Amniotic stem cell (primary cell): ENCODE results near the gene GARS1.

Source experiments
- DNase-seq: peaks from one replicate; lab custom pipeline; 2025; lab: John Stamatoyannopoulos, UW

The GARS1 gene

DNA sequence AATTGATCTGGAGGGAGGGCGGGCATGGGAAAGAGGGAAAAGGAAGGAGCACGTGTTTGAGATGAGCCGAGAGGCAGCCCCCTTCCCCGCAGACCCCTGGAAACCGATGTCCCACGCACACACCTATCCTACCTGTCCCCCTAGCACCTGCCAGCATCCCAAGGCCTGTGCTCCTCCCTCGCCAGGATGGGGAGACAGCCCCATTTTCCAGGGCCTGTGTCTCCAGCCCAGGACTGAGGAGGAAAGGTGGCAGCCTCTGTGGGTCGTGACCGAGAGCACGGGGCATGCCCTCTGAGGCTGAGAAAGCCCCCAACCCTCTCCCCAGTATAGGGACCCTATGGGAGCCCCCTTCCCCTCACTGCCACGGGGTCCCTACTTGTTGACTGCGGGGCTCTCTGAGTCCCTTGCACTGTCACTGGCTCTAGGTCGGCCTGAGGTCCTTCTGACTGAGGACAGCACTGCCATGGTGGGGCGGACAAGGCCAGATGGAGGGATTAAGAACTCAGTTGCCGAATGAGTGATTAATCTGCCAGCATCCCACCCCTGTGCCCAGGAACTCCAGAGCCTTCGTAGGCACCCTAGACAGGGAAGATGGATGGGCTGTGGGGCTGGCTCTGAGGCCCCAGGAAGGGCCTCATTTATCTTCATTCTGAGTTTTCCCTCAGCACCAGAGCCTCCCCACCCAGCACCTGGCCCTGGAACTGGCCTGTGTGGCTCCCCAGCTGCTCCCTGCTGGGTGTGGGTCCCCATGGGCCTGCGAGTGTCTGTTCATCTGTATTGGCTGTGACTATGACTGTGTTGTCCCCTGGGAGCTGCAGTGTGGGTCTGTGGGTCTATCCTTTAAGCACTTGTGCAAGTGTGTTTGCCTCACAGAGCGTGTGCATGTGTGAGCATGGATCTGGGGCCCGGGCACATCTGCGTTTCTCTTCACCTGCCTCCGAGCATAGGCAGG lies 61.6 kb downstream of the GARS1 start:
- DNase-seq: no peak

DNA sequence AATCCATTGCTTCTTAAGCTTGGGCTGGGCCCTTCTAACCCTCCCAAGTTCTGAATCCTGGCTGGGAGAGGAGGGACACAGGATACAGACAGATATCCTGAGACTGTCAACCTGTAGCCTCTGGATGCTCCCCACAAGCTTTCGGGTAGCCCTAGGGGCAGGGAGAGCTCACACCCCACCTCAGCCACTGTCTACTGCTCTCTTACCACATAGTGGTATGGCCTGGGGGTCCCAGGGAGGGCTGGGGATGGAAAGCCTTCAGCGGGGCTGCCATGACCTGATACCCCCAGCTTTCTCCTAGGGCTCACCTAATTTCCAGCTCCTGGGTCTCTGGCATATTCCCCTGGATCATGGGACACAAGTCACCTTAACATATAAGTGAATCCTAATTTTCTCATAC lies 62.5 kb downstream of the GARS1 start:
- DNase-seq: no peak

DNA sequence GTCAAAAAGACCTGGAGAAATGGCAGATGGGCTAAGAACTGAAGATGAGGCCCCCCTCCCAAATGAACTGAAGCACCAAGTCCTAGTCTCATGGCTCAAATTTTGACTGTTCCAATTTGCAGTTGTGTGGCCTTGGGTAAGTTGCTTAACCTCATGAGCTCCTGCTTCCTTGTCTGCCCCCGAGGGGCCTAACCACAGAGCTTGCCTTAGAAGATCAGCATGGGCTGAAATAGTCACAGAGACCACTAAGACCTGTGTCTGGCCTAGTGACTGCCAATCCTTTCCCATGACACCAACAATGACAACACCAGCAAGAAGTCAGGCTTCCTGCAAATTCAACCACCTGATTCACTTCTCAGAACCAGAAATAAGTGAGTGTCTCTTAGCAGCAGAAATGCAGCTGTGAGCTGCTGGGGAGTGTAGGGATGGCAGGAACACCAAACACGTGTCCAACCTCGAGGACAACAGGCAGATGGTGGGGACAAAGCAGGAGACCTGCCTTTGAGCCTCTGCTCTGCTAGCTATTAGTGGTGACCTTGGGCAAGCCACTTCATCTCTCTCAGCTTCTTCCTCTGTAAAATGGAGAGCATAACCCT lies 63.9 kb downstream of the GARS1 start:
- no peak for DNase-seq

DNA sequence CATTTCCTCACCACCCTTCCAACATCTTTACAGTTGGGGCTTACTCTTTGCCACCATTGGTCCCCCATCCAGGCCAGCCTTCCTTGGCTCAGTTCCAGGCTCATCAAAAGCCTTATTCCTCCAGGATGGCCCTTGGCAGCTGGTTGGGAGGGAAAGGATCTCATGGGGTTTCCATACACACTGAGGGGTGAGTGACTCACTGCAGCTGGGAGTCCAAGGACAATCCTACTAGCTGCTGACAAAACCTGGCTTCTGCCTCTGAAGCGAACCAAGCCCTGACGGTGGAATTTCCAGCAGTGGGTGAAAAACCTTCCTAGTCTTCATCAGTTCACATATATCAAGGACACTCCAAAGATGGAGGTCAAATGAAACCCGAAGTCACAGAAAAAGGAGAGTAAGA lies 64.6 kb downstream of the GARS1 start:
- no peak for DNase-seq

DNA sequence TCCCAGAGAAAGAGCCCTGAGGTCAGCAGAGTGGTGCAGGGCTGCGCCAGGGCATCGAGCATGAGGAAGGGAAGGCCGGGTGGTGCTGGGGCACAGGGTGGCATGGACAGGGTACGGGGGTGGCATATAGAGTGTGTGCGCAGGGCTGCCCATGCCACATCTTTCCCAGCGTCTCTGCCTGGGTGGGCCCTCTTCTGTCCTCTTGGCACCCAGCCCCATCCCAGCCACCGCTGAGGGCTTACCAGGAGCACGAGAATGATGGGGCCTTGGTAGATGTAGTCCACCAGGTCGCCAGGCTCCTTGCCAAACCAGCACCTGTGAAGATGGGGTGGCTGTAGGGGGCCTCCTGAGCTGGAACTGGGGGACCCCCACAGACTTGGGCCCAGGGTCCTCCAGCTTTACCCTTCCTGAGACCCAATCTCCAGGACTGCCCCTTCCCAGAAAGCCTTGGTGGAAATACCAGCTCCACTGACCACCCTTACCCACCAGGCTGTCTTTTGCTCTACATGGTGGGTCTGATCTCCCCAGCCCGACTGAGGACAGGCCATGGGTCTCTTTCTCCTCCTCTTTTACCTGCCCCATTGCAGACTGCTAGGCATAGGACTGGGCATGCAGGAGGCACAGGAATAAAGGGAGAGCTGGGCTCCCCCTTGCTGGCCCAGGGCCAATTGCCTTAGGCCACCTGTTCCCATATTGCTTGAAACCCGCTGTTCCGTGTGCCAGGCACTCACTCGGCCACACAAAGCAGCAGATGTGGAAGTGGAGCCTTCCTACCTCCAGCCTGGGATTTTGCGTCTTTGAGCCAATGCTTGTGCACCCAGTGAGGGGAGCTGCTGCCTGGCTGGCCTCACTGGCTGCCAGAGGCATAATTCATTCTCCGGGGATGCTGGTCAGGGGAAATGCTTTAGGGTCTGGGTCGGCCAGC lies 65.9 kb downstream of the GARS1 start:
- DNase-seq: no peak

DNA sequence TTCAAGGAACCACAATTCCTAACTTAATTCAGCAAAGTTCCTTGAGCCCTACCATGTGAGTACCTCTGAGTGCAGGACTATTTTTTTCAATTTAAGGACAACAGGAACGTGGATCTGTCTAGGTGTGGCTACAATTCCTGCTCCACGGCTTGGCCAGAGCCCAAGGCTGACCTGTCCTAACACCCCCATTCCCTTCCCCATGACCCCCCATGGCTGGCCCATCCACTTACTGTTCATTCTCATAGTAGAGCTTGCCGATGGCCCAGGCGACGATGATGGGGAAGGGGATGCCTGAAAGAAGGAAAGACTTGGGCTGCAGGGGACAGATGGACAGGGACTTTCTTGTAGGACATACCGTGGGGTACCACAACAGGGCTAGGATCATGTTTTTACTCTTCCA lies 67.2 kb downstream of the GARS1 start:
- DNase-seq: no peak

DNA sequence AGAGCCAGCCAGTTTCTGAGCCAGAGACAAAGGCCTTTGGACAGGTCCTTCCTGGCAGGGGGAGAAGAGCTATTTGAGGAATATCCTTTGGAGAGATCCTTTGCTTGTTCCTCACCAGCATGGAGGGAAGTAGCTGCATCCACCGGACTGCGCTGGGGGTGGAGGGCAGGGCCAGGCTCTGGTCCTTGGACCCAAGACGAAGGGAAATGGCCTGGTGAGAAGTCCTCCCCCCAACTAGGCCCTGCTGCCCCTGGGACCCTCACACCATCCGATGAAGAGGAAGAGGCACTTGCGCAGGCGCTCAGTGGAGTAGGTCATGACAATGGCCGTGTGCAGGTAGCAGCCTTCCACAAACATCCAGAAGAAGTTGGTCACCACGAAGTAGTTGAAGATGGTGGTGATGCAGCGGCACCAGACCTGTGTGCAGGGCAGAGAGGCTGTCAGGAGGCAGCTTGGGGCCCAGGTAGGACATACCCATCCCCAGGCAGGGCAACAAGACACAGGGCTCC lies 67.8 kb downstream of the GARS1 start:
- no peak for DNase-seq

DNA sequence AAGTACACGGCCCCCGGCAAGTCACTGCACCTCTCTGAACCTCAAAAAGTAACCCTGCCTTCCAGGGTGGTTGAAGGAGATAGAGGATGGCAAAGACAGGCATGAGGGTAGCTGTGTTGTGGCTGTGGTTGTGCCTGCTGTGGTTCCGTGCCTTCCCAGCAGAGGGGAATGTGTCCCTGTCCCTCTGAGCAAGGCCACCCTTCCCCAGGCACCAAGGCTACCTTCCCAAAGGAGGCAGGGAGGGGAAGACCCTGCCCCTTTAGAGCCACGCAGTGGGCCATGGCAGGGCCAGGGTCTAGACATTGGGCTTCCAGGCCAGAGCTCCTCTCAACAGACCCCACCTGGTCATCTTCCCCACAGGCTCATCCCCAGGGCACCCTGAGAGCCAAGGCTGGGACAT lies 68.7 kb downstream of the GARS1 start:
- DNase-seq: no peak

DNA sequence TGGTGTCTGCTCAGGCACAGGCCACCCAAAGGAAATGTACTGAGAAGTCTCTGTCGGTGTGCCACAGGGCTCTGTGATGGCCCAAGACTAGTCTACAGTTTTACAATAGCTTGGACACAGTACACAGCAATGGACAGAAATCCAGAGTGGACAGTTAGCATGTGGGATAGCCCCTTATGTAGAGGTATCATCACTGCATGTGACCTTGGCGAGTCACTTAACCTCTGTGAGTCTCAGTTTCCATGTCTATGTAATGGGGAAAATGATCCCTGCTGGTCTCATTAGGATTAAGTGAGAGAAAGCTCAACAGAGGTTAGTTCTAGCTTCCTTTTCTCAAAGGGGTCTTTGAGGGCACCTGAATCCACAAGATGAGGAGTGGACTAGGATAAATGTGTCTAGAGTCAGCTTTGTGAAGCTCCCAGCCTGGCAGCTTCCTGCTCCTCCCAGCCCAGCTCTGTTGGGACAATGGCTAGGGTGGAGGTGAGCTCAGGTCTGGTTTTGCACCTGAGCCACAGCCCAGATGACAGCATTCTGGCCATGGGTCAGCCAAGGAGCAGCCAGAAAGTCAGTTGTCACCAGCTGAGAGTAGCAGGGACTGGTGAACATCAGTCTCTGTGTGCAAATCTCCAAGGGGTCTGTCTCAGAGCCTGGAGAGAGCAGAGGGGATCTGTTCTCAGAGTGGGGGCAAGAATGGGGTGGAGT lies 69.7 kb downstream of the GARS1 start:
- DNase-seq: no peak

DNA sequence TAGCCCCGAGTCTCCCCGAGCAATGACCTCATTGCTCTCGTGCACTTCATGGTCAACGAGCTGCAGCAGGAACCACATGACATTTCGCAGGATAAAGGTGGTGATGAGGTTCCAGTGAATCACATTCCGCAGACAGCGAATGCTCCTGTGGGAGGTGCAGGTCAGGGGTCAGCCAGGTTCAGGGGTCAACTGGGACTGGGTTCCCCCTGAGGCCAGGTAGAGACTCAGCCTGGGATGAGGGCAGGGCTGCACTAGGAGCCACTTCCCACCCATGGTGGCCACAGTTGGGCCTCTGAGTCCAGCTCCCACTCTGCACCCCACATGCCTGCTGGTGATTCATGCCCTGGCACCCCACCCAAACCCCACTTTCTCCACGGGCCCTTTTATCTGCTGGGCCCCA lies 70.4 kb downstream of the GARS1 start:
- DNase-seq: no peak

DNA sequence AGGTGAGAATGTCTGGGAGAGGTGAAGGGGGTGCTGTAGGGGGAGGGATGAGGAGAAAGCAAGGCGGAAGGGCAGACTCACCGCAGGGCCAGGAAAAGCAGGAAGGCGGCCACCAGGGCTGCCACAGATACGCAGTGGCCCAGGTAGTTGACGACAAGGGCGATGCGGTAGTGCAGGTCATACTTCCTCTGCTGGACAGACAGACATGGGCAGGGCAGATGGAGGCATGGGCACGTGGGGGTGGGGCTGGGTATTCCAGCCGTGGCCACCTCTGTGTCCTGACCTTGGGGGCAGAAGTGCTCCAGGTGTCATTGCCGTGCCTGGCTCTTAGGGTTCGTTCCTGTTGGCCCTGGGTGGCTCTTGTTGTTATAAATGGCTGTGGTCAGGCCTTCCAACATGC lies 70.8 kb downstream of the GARS1 start:
- DNase-seq: no peak

DNA sequence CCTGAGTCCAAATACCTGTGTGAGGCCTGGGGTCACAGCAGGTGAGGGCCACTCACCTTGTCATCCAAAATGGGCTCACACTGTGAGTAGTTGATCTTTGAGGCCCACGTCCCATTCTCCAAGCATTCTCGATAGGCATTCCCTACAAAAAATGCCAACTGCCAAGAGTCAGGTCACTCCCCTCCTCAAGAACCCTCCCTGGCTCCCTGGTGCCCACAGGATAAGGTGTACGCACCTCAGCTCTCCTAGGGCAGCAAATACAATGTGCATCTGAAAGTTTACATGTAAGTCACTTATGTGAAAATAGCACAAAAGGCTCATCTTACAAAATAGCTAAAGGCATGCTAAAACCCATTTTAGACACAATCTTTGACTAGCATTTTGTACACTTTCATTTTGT lies 72.5 kb downstream of the GARS1 start:
- no peak for DNase-seq

DNA sequence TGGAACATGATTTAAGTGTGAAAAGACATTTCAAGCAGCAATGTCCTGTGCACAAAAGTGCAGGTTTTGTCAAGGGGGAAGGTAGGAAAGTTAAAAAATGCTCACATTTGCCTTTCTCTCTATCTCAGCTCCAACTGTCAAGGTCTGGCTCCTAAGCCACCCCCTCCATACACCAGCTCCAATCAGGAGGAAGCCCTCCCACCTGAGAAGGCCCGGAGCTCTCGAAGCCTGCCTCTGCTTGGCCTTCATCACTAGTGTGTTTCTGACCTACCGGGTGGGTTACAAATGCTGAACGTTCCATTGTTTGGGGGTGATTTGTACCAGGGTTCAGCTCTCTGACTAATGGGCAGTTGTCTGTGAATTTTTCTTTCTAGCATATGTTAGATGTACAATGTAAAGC lies 73.4 kb downstream of the GARS1 start:
- no peak for DNase-seq

DNA sequence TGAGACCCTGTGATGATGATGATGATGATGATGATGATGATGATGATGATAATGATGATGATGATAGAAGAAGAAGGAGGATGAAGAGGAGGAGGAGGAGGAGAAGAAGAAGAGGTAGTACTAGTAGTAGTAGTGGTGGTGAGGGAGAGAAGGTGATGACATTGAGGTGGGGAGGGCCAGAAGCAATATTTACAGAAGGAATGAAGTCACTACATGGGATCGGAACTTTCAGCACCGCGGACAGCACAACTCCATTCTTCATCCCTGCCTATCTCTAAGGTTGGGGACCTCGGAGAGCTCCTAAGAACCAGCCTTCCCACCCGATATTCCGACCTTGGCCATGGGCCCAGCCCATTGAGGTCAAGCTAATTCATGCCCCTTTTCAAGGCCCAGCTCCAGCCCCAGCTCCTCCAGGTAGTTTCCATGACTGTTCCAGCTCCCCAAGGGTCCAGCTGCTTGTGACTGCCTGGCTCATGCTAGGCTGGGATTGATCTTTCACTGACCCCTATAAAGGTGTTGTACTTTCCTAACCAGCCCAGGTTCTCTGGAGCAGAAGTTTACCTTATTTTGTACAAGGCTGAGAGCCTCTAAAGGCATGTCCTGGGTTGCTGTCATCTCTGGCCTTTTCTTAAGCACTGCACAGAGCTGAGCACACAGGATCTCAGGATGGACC lies 77.3 kb downstream of the GARS1 start:
- DNase-seq: peak; percentile 11

DNA sequence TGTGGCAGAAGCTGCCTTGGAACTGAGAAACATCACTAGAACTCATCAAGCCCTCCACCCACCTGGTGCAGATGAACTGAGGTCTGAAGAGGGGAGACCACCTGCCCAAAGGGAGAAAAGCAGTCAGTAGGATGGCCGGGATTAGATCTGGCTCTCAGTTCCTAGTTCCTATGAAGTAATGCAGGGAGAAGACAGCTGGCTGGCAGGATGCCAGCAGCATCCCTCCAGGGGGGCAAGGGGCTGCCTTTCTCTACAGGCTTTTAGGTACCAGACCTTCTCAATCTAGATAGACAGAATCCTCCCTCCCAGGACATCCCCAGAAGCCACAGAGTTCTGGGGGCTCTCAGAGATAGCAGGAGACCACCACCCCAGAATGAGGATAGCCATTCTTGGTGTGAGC lies 79.7 kb downstream of the GARS1 start:
- no peak for DNase-seq

DNA sequence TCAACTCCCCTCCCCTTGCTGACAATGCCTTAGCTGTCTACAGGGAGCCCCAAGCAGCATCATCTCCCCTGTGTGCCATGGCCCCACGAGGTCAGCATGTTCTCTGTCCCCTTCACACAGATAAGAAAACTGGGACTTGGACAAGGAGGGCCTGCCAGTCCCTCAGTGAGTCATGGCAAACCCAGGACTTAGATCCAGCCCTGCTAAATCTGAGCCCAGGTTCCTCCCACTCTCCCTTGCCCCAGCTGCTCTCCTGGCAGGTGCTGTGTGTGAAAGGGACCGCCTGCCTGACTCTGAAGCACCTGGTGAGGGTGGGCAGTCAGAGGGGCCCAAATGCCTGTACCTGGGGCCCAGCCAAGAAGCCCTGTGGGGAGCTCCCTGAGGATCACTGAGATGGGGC lies 80.2 kb downstream of the GARS1 start:
- DNase-seq: no peak

DNA sequence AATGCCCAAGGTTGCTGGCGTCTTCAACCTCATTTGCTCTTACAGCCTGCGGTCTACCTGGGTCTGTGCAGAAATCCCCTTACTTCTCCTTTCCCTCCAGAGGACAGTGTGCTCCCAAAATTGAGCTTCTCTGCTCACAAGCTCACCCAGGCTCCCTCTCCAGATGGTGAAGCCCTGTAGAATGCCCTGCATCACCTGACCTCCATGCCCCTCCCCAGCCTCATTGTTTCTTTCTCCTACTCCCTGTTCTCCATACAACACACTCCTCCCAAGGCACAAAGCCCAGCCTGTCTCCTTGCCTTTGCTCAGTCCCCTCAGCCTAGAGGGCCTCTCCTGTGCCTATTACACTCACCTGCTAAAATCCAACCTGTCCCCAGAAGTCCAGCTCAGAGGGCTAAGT lies 84.1 kb downstream of the GARS1 start:
- no peak for DNase-seq

DNA sequence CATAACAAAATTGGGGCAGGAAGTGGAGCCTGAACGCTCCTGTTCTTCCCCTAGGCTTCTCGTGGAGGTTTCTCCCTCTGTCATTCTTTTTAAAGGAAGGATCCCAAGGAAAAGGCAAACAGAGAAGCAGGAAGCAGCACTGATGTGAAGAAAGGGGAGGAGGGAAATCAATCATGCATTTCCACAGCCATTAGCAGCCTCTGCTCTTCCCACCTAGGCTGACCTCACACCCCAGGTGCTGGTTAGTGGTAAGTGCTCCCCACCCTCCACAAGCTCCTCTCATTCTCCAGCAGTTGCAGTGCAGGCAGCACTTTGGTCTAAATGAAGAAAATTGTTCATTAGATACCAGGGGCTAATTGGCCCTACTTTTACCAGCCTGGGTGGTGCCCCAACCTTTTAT lies 85.0 kb downstream of the GARS1 start:
- no peak for DNase-seq

DNA sequence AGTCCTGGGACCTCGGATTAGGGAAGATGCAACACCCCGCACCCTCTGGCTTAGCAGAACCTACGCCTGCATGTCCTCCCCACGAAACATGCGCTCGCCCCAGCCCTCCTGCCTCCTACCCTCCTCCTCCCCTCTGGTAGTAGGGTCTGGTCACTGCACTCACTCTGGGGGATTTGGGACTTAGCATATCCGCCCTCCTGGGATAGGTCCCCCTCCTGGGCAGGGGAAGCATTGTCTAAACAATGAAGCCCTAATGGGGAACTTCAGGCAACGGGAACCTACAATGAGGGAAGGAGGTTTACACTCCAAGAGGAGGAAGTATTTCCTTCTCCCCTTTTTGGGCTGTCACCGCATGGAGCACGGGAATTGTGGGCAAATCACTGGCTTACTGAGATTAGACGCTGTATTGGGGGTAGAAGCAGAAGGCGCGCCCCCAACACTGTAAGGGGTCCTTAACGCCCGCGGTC lies 86.7 kb downstream of the GARS1 start:
- no peak for DNase-seq

DNA sequence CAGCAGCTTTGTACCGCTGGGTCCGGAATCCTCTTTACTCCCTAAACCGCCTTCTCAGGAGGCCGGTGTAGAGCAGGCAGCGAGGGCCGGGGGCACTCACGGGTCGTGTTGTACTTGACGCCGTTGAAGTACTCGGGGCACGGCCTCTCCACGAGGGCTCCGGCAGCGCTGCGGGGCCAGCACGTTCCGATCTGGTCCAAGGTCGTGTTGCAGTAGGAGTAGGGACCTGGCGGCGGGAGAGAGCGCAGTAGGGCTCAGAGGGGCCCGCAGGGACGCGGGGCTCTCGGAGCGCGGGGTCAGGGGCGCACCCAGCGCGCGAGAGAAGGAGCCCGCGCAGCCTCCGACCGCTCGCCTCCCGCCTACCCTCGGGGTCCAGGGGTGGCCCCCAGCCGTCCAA lies 87.1 kb downstream of the GARS1 start:
- no peak for DNase-seq
